GM12875 (cell line): ENCODE data around the gene MCRIP1.

Experiments
- H3K4me3 ChIP-seq: one replicate; pipeline ENCODE4 v1.5.1; 2011; ENCODE audit warnings: low read depth, low read length, control low read depth
- CTCF ChIP-seq: IDR thresholded peaks from 2 replicates; pipeline ENCODE4 v1.5.1; 2011; ENCODE audit warnings: low read depth, mild to moderate bottlenecking, control low read depth, inconsistent platforms, low read length, moderate library complexity, borderline replicate concordance; ENCODE audit not compliant: insufficient read depth

The MCRIP1 gene

DNA sequence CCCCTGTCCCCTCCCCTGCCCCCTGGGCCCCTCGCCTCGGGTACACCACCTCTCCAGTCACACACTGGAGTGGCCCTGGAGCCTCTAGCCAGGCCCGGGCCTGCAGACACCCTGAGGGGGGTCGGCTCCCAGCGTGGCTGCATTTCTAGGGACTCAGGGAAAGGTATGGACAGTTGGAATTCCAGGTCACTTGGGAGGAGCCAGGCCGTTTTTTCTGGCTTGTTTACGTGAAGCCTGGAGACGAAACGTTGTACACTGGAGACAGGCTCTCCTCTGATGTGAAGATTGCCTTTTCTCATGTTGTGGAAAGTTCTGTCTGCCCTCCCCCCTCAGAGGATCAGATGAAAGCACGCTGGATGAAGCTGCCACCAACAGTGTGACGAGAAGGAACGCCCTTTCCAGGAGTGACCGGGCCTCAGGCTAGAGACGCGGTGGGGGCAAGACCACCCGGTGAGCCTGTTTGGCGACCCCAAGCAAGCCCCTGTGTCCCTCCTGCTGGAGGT is 5.7 kb upstream of the MCRIP1 start:
- no peak for TF ChIP-seq CTCF
- no peak overlapping the region for H3K4me3 ChIP-seq

DNA sequence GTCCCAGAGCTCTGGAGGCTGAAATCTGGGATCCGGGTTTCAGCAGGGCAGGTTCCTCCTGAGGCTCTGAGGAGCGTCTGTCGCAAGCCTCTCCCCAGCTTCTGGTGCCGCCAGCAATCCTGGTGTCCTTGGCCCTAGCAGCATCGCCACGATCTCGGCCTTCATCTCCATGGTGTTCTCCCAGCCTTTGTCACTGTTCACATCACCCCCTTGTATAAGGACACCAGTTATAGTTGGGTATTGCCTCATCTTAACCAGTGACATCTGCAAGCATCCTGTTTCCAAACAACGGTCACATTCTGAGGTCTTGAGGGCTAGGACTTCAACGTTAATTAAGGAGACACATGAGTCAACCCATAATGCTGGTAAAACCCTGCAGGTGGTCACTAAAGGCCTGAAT is 4.5 kb upstream of the MCRIP1 start:
- no peak overlapping the region for H3K4me3 ChIP-seq
- TF ChIP-seq CTCF, result no peak

GRCh38 chr17:81834831-81835267 is 1.8 kb upstream of the MCRIP1 start, which contains the start of gene PPP1R27:
Gene PPP1R27, minus strand, starts transcription at chr17:81835050. Its CDS starts 97 bp downstream, at chr17:81834953.
- H3K4me3 ChIP-seq, result peak within 1 kb of the TSS; percentile 57
- TF ChIP-seq CTCF, result no peak

DNA sequence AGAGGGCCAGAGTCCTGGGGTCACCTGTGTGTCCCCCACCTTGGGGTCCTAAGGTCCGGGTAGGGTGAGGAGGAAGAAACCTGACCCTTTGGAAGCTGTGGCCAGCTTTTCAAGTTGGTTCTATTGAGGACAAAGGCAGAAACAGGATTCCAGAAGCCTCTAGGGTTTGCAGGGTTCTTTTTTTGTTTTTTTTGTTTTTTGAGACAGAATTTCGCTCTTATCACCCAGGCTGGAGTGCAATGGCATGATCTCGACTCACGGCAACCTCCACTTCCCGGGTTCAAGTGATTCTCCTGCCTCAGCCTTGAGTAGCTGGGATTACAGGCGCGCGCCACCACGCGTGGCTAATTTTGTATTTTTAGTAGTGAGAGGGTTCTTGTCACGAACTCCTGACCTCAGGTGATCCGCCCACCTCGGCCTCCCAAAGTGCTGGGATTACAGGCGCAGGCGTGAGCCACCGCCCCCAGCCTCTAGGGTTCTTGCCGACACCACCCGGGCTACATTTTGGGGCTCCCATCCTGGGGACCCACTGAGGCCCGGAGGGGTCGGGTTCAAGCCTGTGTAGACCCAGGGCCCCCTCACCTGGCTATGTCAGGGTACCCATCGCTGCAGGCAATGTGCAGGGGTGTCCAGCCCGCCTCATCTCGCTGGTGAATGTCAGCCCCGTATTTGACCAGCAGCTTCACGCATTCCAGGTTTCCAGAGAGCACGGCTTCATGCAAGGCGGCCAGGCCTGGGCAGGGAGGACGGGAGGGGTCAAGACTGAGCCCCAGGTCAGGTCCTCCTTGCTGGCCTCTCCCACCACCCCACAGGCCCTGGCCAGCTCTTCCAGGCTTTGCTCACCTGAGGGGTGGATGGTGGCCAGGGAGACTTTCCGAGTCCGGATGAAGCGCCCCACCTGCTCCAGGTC is 1.1 kb upstream of the MCRIP1 start:
- TF ChIP-seq CTCF, result no peak

DNA sequence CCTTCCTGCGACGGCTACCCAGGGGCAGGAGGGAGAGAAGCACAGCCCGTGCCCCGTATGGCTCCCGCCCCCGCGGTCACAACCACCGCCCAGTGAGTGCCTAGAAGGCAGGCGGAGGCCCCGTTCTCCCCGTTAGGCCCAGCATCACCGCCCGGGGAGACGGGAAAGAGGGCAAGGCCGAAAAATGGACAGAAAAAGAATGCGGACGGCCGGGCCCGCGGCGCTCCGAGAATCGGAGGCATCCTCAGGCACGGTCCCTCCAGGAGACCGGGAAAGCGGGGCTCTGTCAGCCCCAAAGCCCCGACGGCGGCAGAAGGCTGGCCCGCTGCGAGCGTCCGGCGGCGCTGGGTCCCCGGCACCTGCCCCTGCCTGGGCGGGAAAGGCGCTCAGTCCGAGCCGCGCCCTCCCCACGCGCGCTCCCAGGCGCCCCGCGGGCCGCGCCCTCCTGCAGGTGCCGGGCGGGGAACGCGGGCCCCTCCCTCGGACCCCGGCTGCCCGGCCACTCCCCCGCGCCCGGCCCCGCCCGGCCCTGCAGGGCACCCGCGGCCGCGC is 407 bp downstream of the MCRIP1 start:
- no peak for TF ChIP-seq CTCF
- H3K4me3 ChIP-seq, result peak overlapping the region; percentile 80

More for the DNA sequence above, 1.1 kb upstream of the MCRIP1 start:
- peak overlapping the region; percentile 57 for H3K4me3 ChIP-seq

DNA sequence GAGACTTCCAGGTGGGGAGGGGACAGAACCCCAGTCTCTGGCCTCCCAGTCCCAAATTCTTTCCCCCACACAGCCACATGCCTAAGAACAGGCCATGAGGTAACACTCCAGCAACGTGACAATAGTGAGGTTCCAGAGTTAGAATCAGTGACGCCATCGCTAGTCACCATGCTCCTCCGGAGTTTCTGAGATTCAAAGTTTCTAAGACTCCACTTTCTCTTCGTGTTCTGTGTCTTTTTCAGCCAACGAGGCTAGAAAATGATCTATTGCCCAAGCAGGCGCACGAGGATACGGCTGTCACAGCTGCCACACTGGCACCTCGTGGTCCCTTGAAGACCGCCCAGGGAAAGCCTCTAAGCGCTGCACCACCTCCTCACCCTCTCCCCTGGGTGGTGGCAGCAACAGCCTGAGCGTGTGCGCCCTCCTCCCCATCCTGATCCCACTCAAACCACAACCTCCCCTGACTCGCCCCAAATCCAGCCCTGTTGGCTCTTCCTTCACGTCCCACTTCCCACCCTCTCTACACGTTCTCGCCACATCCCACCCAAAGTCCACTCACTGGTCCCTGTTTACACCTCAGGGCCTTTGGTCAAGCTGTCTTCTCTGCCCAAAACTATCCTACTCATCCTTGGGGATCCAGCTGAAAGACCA is 1.0 kb downstream of the MCRIP1 start:
- no peak for TF ChIP-seq CTCF
- peak overlapping the region; percentile 80 for H3K4me3 ChIP-seq

GRCh38 chr17:81831563-81831956 is 1.5 kb downstream of the MCRIP1 start:
- H3K4me3 ChIP-seq, result peak overlapping the region; percentile 1
- TF ChIP-seq CTCF, result no peak
